Fibroblast of peridontal ligament (primary cell): ENCODE data around the gene CD53.
"Not testable (repeated sequence)": the region's sequence is repeated elsewhere in the genome, so short reads cannot be mapped to it uniquely, and the experiment has no call there.

Source experiments
- DNase-seq: peaks from one replicate; pipeline ENCODE4 v3.0.0-alpha.2; 2010; ENCODE audit errors: extremely low read depth

The CD53 gene

GRCh38 chr1:110872745-110873720 is at the start of gene CD53:
TSS of gene CD53 (plus strand) at chr1:110873148. CDS start at chr1:110891409, 18,261 bp downstream.
- no peak for DNase-seq

GRCh38 chr1:110824192-110824591 is 48.8 kb upstream of the CD53 start:
- DNase-seq = no peak

GRCh38 chr1:110829955-110830553 is 42.9 kb upstream of the CD53 start:
- DNase-seq = peak; percentile 1

GRCh38 chr1:110833779-110834178 is 39.2 kb upstream of the CD53 start:
- not testable (repeated sequence) for DNase-seq

GRCh38 chr1:110846861-110847260 is 26.1 kb upstream of the CD53 start:
- DNase-seq = no peak

- DNase-seq = no peak
Measured at GRCh38 chr1:110850145-110850544, 22.8 kb upstream of the CD53 start.

GRCh38 chr1:110850627-110851026 is 22.3 kb upstream of the CD53 start:
- no peak for DNase-seq

- DNase-seq = no peak
Measured at GRCh38 chr1:110853135-110853534, 19.8 kb upstream of the CD53 start.

GRCh38 chr1:110856410-110856809 is 16.5 kb upstream of the CD53 start:
- DNase-seq = no peak

- no peak for DNase-seq
Measured at GRCh38 chr1:110857964-110858948, 14.7 kb upstream of the CD53 start.

GRCh38 chr1:110859062-110859461 is 13.9 kb upstream of the CD53 start:
- no peak for DNase-seq

- DNase-seq = no peak
Measured at GRCh38 chr1:110860174-110860573, 12.8 kb upstream of the CD53 start.

GRCh38 chr1:110860620-110861019 is 12.3 kb upstream of the CD53 start:
- not testable (repeated sequence) for DNase-seq

- not testable (repeated sequence) for DNase-seq
Measured at GRCh38 chr1:110861942-110862341, 11.0 kb upstream of the CD53 start.

- DNase-seq = no peak
Measured at GRCh38 chr1:110864287-110864686, 8.7 kb upstream of the CD53 start.

GRCh38 chr1:110870721-110871388 is 2.1 kb upstream of the CD53 start:
- DNase-seq = no peak

- DNase-seq = no peak
Measured at GRCh38 chr1:110872366-110872744, 593 bp upstream of the CD53 start.

GRCh38 chr1:110873856-110874255 is 908 bp downstream of the CD53 start:
- DNase-seq = no peak

- DNase-seq = no peak
Measured at GRCh38 chr1:110874324-110875215, 1.6 kb downstream of the CD53 start.

GRCh38 chr1:110875216-110875731 is 2.3 kb downstream of the CD53 start:
- DNase-seq = no peak
